Hepatocyte (in vitro differentiated cells): ENCODE results near the gene SND1.

ENCODE experiments used
- EZH2 ChIP-seq: fragments of 200-600 bp; sonication (generic); IDR thresholded peaks from 2 replicates; pipeline ENCODE4 v1.6.1; 2016; ENCODE audit warnings: antibody characterized with exemption, mild to moderate bottlenecking, borderline replicate concordance
- TF ChIP-seq, protein P1 (sequence below): fragments of 200-600 bp; sonication (generic); IDR thresholded peaks from 2 replicates; pipeline ENCODE4 v1.5.1; 2016; ENCODE audit warnings: antibody characterized with exemption, mild to moderate bottlenecking; ENCODE audit not compliant: poor library complexity

DNA sequence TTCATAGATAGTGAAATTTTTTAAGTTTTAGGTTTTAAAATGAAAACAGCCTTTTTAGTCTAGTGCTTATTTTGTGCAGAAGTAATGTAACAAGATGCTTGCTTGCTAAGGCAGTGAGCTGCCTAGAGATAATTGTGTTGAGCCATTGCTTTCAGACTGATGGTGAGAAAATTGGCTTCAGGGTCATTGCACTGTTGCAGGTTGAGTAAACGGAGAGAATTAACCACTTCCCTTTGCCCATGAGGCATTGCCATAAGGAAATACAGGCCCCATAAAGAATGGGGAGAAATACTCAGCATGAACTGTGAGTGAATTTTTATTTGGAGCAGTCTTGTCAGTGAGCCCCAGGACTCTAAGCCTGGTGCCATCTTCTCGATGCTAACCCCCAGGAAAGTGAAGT lies 238.7 kb downstream of the SND1 start:
- no peak for TF ChIP-seq EZH2
- TF ChIP-seq, protein P1, sequence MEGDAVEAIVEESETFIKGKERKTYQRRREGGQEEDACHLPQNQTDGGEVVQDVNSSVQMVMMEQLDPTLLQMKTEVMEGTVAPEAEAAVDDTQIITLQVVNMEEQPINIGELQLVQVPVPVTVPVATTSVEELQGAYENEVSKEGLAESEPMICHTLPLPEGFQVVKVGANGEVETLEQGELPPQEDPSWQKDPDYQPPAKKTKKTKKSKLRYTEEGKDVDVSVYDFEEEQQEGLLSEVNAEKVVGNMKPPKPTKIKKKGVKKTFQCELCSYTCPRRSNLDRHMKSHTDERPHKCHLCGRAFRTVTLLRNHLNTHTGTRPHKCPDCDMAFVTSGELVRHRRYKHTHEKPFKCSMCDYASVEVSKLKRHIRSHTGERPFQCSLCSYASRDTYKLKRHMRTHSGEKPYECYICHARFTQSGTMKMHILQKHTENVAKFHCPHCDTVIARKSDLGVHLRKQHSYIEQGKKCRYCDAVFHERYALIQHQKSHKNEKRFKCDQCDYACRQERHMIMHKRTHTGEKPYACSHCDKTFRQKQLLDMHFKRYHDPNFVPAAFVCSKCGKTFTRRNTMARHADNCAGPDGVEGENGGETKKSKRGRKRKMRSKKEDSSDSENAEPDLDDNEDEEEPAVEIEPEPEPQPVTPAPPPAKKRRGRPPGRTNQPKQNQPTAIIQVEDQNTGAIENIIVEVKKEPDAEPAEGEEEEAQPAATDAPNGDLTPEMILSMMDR = no peak
